IPS-18c (cell line): ENCODE results near the gene AOPEP.
"Not testable (repeated sequence)": the region's sequence is repeated elsewhere in the genome, so short reads cannot be mapped to it uniquely, and the experiment has no call there.

Experiments
- H3K4me3 ChIP-seq: 2 replicates; pipeline ENCODE4 v1.7.0; 2013; ENCODE audit warnings: low read depth, mild to moderate bottlenecking, low read length, moderate library complexity; ENCODE audit not compliant: insufficient read depth
- H3K9me3 ChIP-seq: one replicate; pipeline ENCODE4 v1.6.1; 2013; ENCODE audit warnings: mild to moderate bottlenecking, low read length, moderate library complexity; ENCODE audit not compliant: control insufficient read depth, insufficient read depth

AOPEP gene

DNA sequence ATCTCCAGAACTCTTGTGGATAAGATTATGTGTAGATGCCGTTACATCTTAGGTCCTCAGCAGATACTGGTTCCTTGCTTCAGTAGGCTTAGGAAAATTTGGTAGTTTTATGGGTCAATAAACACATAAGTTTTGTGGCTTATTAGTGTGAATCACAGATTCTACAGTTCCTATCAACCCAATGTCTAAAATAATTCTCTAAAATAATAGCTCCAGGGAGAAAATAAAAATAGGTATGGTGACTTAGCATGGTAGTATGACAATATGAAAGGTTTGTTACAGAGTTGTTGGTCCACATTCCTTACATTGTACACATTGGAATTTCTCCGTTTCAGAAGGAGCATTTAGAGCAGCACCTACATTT lies 91.7 kb downstream of the AOPEP start:
- Histone ChIP-seq H3K9me3 (no peaks in the 10 kb centered on the region), H3K4me3 (no peak overlapping the region)

DNA sequence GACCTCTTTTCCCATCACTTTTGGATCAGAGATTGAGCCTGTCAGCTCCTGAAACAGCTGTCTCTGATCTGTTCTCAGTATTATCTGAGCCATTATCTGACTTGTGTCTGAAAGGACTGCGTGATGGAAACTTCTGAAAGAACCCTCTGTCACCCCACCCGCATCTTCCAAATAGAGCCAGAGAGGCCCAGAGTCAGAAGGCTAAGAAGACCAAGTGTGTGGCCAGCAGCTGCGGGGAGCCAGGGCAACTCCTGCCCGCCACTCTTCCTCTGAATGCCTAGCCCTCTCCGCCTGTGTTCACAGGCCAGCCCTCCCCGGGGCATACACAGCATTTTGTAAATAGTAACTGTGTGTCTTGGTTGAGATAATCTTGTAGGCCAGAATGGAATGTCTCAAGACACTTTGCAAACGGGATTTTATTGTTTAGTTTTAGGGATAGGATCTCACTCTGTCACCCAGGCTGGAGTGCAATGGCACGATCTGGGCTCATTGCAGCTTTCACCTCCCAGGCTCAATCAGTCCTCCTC lies 92.7 kb downstream of the AOPEP start:
- Histone ChIP-seq H3K4me3 (no peak overlapping the region), H3K9me3 (no peaks in the 10 kb centered on the region)

DNA sequence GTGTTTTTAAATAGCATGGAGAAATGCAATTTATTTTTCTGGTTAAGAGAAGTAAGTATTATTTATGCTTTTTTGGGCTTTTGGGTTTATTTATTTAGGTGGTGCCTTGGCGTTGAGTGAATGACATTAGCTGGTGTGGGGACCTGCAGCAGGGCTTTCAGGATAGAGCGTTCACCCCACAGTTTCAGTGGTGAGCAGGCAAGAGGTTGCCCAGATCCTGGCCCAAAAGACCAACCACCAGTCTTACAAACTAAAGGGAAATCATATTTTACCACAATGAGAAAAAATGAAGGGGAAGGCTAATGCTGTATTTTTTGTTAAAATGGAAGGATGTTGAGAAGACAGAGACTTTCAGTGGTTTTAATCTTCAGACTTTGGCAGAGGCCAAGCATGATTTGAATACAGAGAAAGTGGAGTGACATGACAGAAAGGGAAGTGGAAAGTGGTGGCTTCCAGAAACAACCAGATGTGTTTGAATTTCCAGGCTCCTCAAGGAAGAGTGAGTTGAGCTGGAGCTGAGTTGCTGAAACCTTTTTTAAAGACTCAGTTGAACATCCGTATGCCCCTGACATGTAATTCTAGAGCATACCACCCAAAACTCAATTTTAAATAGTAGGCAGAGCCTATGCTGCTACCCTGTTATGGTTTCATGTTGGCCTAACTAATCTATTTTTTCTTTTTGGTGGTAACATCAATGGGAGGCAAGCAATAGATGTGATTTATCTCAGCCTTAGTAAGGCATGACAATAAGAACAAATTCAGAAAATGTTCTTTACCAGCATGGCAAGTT lies 94.8 kb downstream of the AOPEP start:
- no peaks in the 10 kb centered on the region for H3K9me3 ChIP-seq
- no peak overlapping the region for H3K4me3 ChIP-seq

DNA sequence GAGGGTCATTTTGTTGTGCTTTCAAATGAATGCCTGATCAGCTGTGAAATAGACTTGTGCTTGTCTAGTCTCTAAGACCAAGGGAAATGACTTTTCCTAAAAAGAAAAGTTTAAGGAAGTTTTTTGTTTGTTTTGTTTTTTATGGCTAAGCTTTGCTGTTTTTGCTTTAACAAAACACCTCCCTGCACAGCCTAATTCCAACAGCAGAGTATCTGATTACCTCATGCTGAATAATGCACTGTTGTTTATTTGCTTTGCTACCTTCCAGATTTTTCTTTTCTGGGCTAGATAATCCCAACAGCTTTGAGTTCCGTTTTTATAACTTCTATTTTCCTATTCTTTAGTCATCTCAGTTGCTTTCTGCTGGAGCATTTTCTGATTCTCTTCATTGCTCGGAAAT lies 95.8 kb downstream of the AOPEP start:
- H3K4me3 ChIP-seq, result no peak overlapping the region

GRCh38 chr9:94823710-94824109 lies 97.2 kb downstream of the AOPEP start:
- H3K9me3 ChIP-seq, result no peaks in the 10 kb centered on the region

More for the DNA sequence above, 95.8 kb downstream of the AOPEP start:
- H3K9me3 ChIP-seq, result no peaks in the 10 kb centered on the region

GRCh38 chr9:94824411-94824810 lies 97.9 kb downstream of the AOPEP start:
- Histone ChIP-seq H3K4me3 (no peak overlapping the region), H3K9me3 (no peaks in the 10 kb centered on the region)

More at GRCh38 chr9:94823710-94824109, 97.2 kb downstream of the AOPEP start:
- no peak overlapping the region for H3K4me3 ChIP-seq

DNA sequence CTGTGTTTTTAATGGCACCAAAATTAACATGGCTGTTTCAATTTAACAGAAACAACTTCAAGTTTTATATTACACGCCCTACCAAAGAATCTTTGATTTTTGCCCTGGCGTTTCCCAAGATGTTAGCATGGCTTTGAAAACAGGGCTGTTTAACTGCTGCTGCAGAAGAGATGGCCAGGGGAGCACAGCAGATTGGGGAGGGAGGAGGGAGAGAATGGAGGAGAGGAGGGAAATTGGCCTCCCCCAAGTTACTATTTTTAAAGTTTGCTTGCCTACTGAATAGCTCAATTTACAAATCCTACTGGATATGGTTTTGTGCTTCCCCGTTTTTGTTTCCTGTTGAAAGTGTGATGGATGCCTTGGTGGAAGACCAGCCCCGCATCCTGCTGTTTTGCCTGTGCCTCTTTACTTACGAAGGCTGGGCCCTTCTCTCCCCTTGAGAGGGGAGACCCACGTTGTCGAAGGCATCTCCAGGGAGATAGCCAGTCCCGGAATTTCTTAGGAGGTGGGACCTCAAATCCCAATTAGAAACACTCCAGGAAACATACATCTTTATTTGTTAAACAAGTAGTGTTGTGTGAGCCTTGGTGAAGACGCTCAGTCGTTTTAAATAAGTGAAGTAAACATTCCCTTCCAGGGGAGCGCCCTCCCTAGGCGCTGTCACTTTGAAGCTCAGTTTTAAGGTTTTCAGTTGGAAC lies 98.6 kb downstream of the AOPEP start:
- Histone ChIP-seq H3K4me3 (no peak overlapping the region), H3K9me3 (no peaks in the 10 kb centered on the region)

DNA sequence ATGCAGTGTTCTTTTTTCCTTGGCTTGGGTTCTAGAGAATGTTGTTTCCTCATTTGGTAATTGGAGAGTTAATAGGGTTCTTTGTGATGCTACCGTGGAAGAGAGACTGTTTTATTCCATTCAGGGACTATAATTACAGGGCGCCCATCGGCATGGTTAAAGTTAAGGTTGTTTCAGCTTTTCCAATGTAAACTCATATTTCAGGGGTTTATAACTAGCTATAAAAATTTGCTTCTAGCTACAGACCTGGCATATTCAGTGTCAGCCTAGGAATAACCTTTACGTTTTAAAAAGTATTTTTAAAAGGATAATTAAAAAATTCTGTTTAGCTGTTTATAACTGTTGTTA lies 99.1 kb downstream of the AOPEP start:
- H3K4me3 ChIP-seq, result no peak overlapping the region
- H3K9me3 ChIP-seq, result no peaks in the 10 kb centered on the region

GRCh38 chr9:94826044-94826443 lies 99.5 kb downstream of the AOPEP start:
- Histone ChIP-seq H3K4me3 (no peak overlapping the region), H3K9me3 (no peaks in the 10 kb centered on the region)

- H3K9me3 ChIP-seq, result no peaks in the 10 kb centered on the region
- H3K4me3 ChIP-seq, result no peak overlapping the region
Measured at GRCh38 chr9:94826644-94827410, 100.3 kb downstream of the AOPEP start.

GRCh38 chr9:94827584-94828304 lies 101.2 kb downstream of the AOPEP start:
- Histone ChIP-seq H3K9me3 (no peaks in the 10 kb centered on the region), H3K4me3 (no peak overlapping the region)

DNA sequence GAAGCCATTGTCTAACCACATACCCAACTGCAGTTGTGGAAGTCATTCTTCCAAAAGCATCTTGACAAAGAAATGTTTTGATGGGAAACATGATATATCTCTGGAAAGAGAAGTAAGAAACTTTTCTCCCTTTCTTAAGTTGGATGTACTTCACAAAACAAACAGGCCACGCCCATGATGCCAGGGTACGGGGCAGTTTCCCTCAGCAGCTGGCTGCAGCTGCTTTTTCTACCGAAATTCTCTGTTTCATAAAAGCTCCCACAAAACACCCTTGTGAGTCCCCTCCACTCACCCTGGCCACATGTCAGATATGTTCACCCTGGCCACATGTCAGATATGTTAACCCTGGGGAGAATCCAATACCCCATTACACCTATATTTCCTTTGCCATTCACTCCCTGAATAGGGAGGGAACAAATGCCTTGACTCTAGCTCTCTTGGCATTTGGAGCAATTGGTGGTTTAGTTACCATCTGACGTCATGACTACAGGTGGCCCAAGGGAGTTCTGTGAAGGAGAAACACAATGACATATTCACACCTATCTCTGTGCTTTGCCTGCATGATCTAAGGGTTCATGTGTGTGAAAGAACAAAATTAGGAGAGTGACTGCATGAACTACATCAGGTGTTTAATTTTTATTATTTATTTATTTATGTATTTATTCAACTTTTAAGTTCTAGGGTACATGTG lies 103.0 kb downstream of the AOPEP start:
- Histone ChIP-seq H3K4me3 (no peak overlapping the region), H3K9me3 (no peaks in the 10 kb centered on the region)

DNA sequence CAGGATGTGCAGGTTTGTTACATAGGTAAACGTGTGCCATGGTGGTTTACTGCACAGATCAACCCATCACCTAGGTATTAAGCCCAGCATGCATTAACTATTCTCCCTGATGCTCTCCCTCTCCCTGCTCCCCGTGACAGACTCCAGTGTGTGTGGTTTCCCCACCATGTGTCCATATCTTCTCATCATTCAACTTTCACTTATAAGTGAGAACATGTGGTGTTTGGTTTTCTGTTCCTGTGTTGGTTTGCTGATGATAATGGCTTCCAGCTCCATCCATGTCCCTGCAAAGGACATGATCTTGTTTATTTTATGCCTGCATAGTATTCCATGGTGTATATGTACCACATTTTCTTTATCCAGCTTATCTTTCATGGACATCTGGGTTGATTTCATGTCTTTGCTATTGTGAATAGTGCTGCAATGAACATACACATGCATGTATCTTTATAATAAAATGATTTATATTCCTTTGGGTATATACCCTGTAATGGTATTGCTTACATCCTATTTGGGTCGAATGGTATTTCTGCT lies 103.6 kb downstream of the AOPEP start:
- H3K4me3 ChIP-seq, H3K9me3 ChIP-seq: not testable (repeated sequence)

GRCh38 chr9:94833802-94834201 lies 107.3 kb downstream of the AOPEP start:
- Histone ChIP-seq H3K4me3 (no peak overlapping the region), H3K9me3 (no peaks in the 10 kb centered on the region)

- Histone ChIP-seq H3K4me3 (no peak overlapping the region), H3K9me3 (no peaks in the 10 kb centered on the region)
Measured at GRCh38 chr9:94837404-94837803, 110.9 kb downstream of the AOPEP start.

GRCh38 chr9:94839398-94839797 lies 112.9 kb downstream of the AOPEP start:
- Histone ChIP-seq H3K9me3 (no peaks in the 10 kb centered on the region), H3K4me3 (no peak overlapping the region)
